ENCODE data around the gene SEMA5B.

The SEMA5B gene

DNA sequence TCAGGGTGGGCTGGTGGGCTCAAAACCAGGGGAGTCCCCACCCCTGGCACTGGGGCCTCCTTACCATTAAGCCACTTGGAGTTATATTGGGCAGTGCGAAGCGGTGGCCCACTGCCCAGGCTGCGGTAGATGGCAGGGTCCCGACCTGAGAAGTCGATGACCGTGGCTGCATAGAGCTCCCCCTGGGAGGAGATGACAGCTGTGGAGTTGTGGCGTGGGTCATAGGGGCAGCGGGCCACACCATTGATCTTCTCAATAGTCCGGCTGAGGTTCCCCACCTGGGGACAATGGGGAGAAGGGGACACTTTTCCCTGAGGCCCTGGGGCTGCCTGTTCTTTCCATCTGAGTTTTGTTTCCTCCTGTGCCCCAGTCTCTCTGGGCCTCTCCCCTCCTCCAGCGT is 99.8 kb downstream of the SEMA5B start:
- H3K27me3 ChIP-seq (ENCODE audit: insufficient read depth, low read depth), result no peaks in the 10 kb centered on the region
- H3K4me2 ChIP-seq, result no peak overlapping the region
- H3K27ac ChIP-seq, result no peak overlapping the region
- H2AFZ ChIP-seq (ENCODE audit: low read depth), result no peak overlapping the region
- H3K4me1 ChIP-seq (ENCODE audit: low read depth, poor library complexity, severe bottlenecking), result no peaks in the 10 kb centered on the region
- TF ChIP-seq, protein P1, sequence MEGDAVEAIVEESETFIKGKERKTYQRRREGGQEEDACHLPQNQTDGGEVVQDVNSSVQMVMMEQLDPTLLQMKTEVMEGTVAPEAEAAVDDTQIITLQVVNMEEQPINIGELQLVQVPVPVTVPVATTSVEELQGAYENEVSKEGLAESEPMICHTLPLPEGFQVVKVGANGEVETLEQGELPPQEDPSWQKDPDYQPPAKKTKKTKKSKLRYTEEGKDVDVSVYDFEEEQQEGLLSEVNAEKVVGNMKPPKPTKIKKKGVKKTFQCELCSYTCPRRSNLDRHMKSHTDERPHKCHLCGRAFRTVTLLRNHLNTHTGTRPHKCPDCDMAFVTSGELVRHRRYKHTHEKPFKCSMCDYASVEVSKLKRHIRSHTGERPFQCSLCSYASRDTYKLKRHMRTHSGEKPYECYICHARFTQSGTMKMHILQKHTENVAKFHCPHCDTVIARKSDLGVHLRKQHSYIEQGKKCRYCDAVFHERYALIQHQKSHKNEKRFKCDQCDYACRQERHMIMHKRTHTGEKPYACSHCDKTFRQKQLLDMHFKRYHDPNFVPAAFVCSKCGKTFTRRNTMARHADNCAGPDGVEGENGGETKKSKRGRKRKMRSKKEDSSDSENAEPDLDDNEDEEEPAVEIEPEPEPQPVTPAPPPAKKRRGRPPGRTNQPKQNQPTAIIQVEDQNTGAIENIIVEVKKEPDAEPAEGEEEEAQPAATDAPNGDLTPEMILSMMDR (conservative IDR thresholded peaks at IDR 0.05; ENCODE audit: low read depth, low read length), result no peak
- no peak overlapping the region for H3K4me3 ChIP-seq (IDR thresholded peaks at IDR 0.05; ENCODE audit: insufficient read depth, low read depth, low read length)
- H3K36me3 ChIP-seq (ENCODE audit: insufficient read depth), result no peaks in the 10 kb centered on the region
- H3K79me2 ChIP-seq (ENCODE audit: insufficient read depth, low read depth), result no peaks in the 10 kb centered on the region
- no peaks in the 10 kb centered on the region for H4K20me1 ChIP-seq (ENCODE audit: insufficient read depth)
- H3K9ac ChIP-seq, result no peak overlapping the region

DNA sequence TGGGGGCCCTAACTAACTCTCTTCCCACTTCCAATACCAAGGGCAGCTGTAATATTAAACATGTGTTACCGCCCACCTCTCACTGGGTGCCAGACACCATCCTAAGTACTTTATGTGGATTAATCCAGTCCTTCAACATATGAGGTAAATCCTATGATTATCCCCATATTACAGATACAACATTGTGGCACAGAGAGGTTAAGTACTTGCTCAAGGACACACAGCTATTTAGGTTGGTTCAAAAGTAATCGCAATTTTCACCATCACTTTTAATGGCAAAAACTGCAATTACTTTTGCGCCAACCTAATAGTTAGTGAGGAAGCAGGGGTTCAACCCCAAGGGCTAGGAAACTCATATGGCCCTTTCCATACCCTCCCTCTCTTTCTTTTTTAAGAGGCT is 100.8 kb downstream of the SEMA5B start:
- Histone ChIP-seq H3K4me2 (no peak overlapping the region), H3K27ac (no peak overlapping the region), H4K20me1 (ENCODE audit: insufficient read depth) (no peaks in the 10 kb centered on the region), H3K79me2 (ENCODE audit: insufficient read depth, low read depth) (no peaks in the 10 kb centered on the region), H3K9ac (no peak overlapping the region), H3K4me3 (IDR thresholded peaks at IDR 0.05; ENCODE audit: insufficient read depth, low read depth, low read length) (no peak overlapping the region), H3K27me3 (ENCODE audit: insufficient read depth, low read depth) (no peaks in the 10 kb centered on the region), H3K36me3 (ENCODE audit: insufficient read depth) (no peaks in the 10 kb centered on the region), H2AFZ (ENCODE audit: low read depth) (no peak overlapping the region), H3K4me1 (ENCODE audit: low read depth, poor library complexity, severe bottlenecking) (no peaks in the 10 kb centered on the region)
- TF ChIP-seq, protein P1 (conservative IDR thresholded peaks at IDR 0.05; ENCODE audit: low read depth, low read length), result no peak

DNA sequence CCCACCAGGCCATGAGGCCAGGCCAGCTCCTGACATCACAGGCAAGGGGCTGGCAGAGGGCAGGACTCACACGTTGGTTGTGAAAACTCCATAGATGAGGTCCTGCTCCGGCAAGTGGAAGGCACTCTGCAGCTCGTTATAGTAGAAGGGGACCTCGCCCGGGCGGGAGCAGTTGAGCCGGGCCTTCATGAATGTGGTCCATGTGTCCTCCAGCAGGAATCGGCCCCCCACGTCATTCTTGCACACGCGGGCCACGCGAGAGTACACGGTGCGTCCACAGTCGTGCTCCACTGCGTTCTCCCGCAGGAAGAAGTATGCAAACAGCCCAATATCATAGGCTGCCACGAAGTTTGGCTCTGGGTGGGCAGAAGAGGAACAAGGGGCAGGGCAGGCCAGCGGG is 101.2 kb downstream of the SEMA5B start:
- Histone ChIP-seq H3K36me3 (ENCODE audit: insufficient read depth) (no peaks in the 10 kb centered on the region), H3K79me2 (ENCODE audit: insufficient read depth, low read depth) (no peaks in the 10 kb centered on the region), H3K9ac (no peak overlapping the region), H2AFZ (ENCODE audit: low read depth) (no peak overlapping the region), H3K27me3 (ENCODE audit: insufficient read depth, low read depth) (no peaks in the 10 kb centered on the region), H3K4me1 (ENCODE audit: low read depth, poor library complexity, severe bottlenecking) (no peaks in the 10 kb centered on the region), H3K4me2 (no peak overlapping the region), H3K27ac (no peak overlapping the region), H4K20me1 (ENCODE audit: insufficient read depth) (no peaks in the 10 kb centered on the region), H3K4me3 (IDR thresholded peaks at IDR 0.05; ENCODE audit: insufficient read depth, low read depth, low read length) (no peak overlapping the region)
- TF ChIP-seq, protein P1 (conservative IDR thresholded peaks at IDR 0.05; ENCODE audit: low read depth, low read length), result no peak

DNA sequence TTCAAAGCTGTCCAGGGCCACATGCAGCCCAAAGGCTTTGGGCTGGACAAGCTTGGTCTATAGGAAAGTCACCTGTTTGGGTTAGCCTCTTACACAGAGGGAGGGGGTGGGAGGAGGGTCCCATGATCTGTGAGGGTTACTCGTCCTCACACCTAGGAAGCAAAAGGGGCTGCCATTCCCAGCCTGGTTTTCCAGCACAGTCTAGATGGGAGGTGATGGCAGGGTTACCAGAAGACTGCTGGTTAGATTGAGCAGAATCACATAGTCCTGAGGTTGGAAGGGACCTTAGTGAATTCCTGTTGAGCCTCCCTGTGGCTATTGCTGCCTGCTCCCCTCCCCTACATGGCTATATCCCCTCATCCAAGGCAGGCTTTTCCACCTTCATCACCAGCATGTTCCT is 101.8 kb downstream of the SEMA5B start:
- no peak overlapping the region for H2AFZ ChIP-seq (ENCODE audit: low read depth)
- no peaks in the 10 kb centered on the region for H3K36me3 ChIP-seq (ENCODE audit: insufficient read depth)
- no peaks in the 10 kb centered on the region for H4K20me1 ChIP-seq (ENCODE audit: insufficient read depth)
- H3K4me1 ChIP-seq (ENCODE audit: low read depth, poor library complexity, severe bottlenecking), result no peaks in the 10 kb centered on the region
- no peaks in the 10 kb centered on the region for H3K27me3 ChIP-seq (ENCODE audit: insufficient read depth, low read depth)
- no peaks in the 10 kb centered on the region for H3K79me2 ChIP-seq (ENCODE audit: insufficient read depth, low read depth)
- TF ChIP-seq, protein P1 (conservative IDR thresholded peaks at IDR 0.05; ENCODE audit: low read depth, low read length), result no peak
- H3K9ac ChIP-seq, result no peak overlapping the region
- no peak overlapping the region for H3K4me3 ChIP-seq (IDR thresholded peaks at IDR 0.05; ENCODE audit: insufficient read depth, low read depth, low read length)
- H3K4me2 ChIP-seq, result no peak overlapping the region
- no peak overlapping the region for H3K27ac ChIP-seq

DNA sequence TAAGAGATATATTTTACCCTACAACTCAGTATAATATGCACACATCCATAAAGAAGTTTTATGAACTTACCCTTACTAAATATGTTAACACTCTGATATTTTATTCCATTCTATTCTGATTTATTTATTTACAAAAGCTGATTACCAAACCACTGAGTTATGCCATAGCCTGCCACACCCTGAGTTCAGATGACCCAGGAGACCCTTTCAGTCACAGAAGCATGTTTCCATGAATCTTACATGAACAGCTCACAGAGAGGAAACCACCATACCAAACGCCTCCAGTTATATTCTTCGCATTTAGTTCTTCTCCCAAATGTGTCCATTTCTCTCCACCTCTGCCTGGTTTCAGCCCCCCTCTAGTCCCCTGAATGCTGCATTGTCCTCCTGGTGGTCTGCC is 103.5 kb downstream of the SEMA5B start:
- no peak overlapping the region for H3K27ac ChIP-seq
- H3K27me3 ChIP-seq (ENCODE audit: insufficient read depth, low read depth), result no peaks in the 10 kb centered on the region

More for the DNA sequence above, 103.5 kb downstream of the SEMA5B start:
- TF ChIP-seq, protein P1 (conservative IDR thresholded peaks at IDR 0.05; ENCODE audit: low read depth, low read length), result no peak
- Histone ChIP-seq H3K9ac (no peak overlapping the region), H2AFZ (ENCODE audit: low read depth) (no peak overlapping the region), H3K79me2 (ENCODE audit: insufficient read depth, low read depth) (no peaks in the 10 kb centered on the region), H3K4me2 (no peak overlapping the region), H3K4me1 (ENCODE audit: low read depth, poor library complexity, severe bottlenecking) (no peaks in the 10 kb centered on the region), H4K20me1 (ENCODE audit: insufficient read depth) (no peaks in the 10 kb centered on the region), H3K4me3 (IDR thresholded peaks at IDR 0.05; ENCODE audit: insufficient read depth, low read depth, low read length) (no peak overlapping the region), H3K36me3 (ENCODE audit: insufficient read depth) (no peaks in the 10 kb centered on the region)

Measured in KMS-11 (cell line).